ENCODE measurements around the gene ATXN1.

The ATXN1 gene

DNA sequence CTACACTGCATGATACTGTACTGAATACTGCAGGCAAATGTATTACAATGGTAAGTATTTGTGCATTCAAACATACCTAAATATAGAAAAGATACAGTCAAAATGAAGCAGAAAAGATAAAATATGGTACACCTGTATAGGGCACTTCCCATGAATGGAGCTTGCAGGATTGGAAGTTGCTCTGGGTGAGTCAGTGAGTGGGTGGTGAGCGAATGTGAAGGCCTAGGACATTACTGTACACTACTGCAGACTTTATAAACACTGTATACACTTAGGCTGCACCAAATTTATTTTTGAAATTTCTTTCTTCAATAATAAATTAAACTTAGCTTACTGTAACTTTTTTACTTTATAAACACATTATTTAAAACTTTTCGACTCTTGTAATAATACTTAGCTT lies 213.1 kb downstream of the ATXN1 start:
- TF ChIP-seq, protein P1, sequence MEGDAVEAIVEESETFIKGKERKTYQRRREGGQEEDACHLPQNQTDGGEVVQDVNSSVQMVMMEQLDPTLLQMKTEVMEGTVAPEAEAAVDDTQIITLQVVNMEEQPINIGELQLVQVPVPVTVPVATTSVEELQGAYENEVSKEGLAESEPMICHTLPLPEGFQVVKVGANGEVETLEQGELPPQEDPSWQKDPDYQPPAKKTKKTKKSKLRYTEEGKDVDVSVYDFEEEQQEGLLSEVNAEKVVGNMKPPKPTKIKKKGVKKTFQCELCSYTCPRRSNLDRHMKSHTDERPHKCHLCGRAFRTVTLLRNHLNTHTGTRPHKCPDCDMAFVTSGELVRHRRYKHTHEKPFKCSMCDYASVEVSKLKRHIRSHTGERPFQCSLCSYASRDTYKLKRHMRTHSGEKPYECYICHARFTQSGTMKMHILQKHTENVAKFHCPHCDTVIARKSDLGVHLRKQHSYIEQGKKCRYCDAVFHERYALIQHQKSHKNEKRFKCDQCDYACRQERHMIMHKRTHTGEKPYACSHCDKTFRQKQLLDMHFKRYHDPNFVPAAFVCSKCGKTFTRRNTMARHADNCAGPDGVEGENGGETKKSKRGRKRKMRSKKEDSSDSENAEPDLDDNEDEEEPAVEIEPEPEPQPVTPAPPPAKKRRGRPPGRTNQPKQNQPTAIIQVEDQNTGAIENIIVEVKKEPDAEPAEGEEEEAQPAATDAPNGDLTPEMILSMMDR (IDR thresholded peaks at IDR 0.05; ENCODE audit: insufficient read depth, low read length) = no peak
- TF ChIP-seq SPI1 (IDR thresholded peaks at IDR 0.05; ENCODE audit: borderline replicate concordance, low read depth) (no peak), POLR2AphosphoS5 (IDR thresholded peaks at IDR 0.05; ENCODE audit: low read depth) (no peak), GABPA (IDR thresholded peaks at IDR 0.05; ENCODE audit: low read depth) (no peak)
- TF ChIP-seq, protein P2, sequence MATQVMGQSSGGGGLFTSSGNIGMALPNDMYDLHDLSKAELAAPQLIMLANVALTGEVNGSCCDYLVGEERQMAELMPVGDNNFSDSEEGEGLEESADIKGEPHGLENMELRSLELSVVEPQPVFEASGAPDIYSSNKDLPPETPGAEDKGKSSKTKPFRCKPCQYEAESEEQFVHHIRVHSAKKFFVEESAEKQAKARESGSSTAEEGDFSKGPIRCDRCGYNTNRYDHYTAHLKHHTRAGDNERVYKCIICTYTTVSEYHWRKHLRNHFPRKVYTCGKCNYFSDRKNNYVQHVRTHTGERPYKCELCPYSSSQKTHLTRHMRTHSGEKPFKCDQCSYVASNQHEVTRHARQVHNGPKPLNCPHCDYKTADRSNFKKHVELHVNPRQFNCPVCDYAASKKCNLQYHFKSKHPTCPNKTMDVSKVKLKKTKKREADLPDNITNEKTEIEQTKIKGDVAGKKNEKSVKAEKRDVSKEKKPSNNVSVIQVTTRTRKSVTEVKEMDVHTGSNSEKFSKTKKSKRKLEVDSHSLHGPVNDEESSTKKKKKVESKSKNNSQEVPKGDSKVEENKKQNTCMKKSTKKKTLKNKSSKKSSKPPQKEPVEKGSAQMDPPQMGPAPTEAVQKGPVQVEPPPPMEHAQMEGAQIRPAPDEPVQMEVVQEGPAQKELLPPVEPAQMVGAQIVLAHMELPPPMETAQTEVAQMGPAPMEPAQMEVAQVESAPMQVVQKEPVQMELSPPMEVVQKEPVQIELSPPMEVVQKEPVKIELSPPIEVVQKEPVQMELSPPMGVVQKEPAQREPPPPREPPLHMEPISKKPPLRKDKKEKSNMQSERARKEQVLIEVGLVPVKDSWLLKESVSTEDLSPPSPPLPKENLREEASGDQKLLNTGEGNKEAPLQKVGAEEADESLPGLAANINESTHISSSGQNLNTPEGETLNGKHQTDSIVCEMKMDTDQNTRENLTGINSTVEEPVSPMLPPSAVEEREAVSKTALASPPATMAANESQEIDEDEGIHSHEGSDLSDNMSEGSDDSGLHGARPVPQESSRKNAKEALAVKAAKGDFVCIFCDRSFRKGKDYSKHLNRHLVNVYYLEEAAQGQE (IDR thresholded peaks at IDR 0.05; ENCODE audit: insufficient replicate concordance, low read depth) = no peak
- no peak for DNase-seq (ENCODE audit: low read depth in 1 of 2, low spot score in 1 of 2)

DNA sequence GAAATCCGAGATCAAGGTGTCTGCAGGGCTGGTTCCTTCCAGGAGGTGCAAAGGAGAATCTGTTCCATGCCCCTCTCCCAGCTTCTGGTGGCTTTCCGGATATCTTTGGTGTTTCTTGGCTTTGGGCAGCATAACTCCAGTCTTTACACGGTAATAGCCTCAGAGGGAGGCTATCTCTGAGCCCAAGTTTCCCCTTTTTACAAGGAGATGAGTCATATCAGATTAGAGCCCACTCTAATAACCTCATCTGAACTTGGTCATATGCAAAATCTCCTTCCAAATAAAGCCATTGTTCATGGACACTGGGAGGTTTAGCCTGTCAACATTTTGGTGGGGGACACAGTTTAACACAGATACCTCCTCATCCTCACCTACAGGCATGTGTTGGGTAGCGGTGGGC lies 213.7 kb downstream of the ATXN1 start:
- TF ChIP-seq, protein P1 (IDR thresholded peaks at IDR 0.05; ENCODE audit: insufficient read depth, low read length) = no peak
- TF ChIP-seq SPI1 (IDR thresholded peaks at IDR 0.05; ENCODE audit: borderline replicate concordance, low read depth) (no peak), POLR2AphosphoS5 (IDR thresholded peaks at IDR 0.05; ENCODE audit: low read depth) (no peak), GABPA (IDR thresholded peaks at IDR 0.05; ENCODE audit: low read depth) (no peak)
- TF ChIP-seq, protein P2 (IDR thresholded peaks at IDR 0.05; ENCODE audit: insufficient replicate concordance, low read depth) = no peak
- Histone ChIP-seq H3K27me3 (ENCODE audit: insufficient read depth, poor library complexity, severe bottlenecking) (no peaks in the 10 kb centered on the region), H3K27ac (replicated peaks) (no peak overlapping the region), H3K4me3 (replicated peaks; ENCODE audit: insufficient read depth, low read length) (no peak overlapping the region)
- no peak for DNase-seq (ENCODE audit: low read depth in 1 of 2, low spot score in 1 of 2)

More for the DNA sequence above, 213.1 kb downstream of the ATXN1 start:
- H3K27me3 ChIP-seq (ENCODE audit: insufficient read depth, poor library complexity, severe bottlenecking) = no peaks in the 10 kb centered on the region
- no peak overlapping the region for H3K27ac ChIP-seq (replicated peaks)
- no peak overlapping the region for H3K4me3 ChIP-seq (replicated peaks; ENCODE audit: insufficient read depth, low read length)

DNA sequence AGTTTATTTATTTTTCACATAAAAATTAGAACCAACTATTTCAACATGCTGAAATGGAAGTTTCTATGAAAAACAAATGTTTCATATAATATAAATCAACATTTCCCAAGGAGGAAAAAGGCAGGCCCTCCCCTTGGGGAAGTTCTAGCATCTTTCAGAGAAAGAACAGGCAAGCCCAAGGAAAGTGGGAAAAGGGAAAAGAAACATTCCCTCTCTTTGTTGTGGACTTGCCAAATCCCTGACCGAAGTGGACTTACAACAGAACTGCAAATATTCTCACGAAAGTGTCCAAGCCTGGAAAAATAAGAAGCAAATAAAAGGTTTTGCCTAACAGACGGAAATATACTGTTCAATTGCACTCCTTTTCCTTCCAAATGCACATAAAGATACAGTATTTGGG lies 214.4 kb downstream of the ATXN1 start:
- H3K27me3 ChIP-seq (ENCODE audit: insufficient read depth, poor library complexity, severe bottlenecking) = no peaks in the 10 kb centered on the region
- H3K27ac ChIP-seq (replicated peaks) = no peak overlapping the region
- H3K4me3 ChIP-seq (replicated peaks; ENCODE audit: insufficient read depth, low read length) = no peak overlapping the region
- no peak for DNase-seq (ENCODE audit: low read depth in 1 of 2, low spot score in 1 of 2)
- TF ChIP-seq SPI1 (IDR thresholded peaks at IDR 0.05; ENCODE audit: borderline replicate concordance, low read depth) = no peak
- no peak for TF ChIP-seq POLR2AphosphoS5 (IDR thresholded peaks at IDR 0.05; ENCODE audit: low read depth)
- TF ChIP-seq, protein P1 (IDR thresholded peaks at IDR 0.05; ENCODE audit: insufficient read depth, low read length) = no peak
- TF ChIP-seq, protein P2 (IDR thresholded peaks at IDR 0.05; ENCODE audit: insufficient replicate concordance, low read depth) = no peak
- TF ChIP-seq GABPA (IDR thresholded peaks at IDR 0.05; ENCODE audit: low read depth) = no peak

Data from HL-60 (cell line).